KMS-11 (cell line): Measurements from ENCODE around the gene KIF26B.

Source experiments
- H2AFZ ChIP-seq: fragments of 200-600 bp; sonication (generic); 2 replicates; pipeline ENCODE4 v1.6.1; 2016; ENCODE audit warnings: antibody characterized with exemption, mixed run types, low read depth
- H3K27ac ChIP-seq: fragments of 200-600 bp; sonication (generic); 2 replicates; pipeline ENCODE4 v1.6.1; 2016; ENCODE audit warnings: mild to moderate bottlenecking, mixed run types
- H3K27me3 ChIP-seq: fragments of 200-600 bp; sonication (generic); 2 replicates; pipeline ENCODE4 v1.6.1; 2017; ENCODE audit warnings: mild to moderate bottlenecking, low read depth, mixed run types, moderate library complexity; ENCODE audit not compliant: insufficient read depth
- H3K36me3 ChIP-seq: fragments of 200-600 bp; sonication (generic); 2 replicates; pipeline ENCODE4 v1.6.1; 2017; ENCODE audit warnings: mild to moderate bottlenecking, mixed run types; ENCODE audit not compliant: insufficient read depth
- H3K4me1 ChIP-seq: fragments of 200-600 bp; sonication (generic); 2 replicates; pipeline ENCODE4 v1.6.1; 2016; ENCODE audit warnings: mild to moderate bottlenecking, low read depth, mixed run types; ENCODE audit not compliant: poor library complexity, severe bottlenecking
- H3K4me2 ChIP-seq: fragments of 200-600 bp; sonication (generic); 2 replicates; pipeline ENCODE4 v1.7.0; 2016; ENCODE audit warnings: mild to moderate bottlenecking, mixed run types
- H3K4me3 ChIP-seq: fragments of 200-600 bp; sonication (generic); IDR thresholded peaks from 2 replicates; pipeline ENCODE4 v1.6.1; 2017; ENCODE audit warnings: low read depth, low read length, mixed read lengths; ENCODE audit not compliant: insufficient read depth
- H3K79me2 ChIP-seq: fragments of 200-600 bp; sonication (generic); 2 replicates; pipeline ENCODE4 v1.6.1; 2016; ENCODE audit warnings: low read depth, mixed run types; ENCODE audit not compliant: insufficient read depth
- H3K9ac ChIP-seq: fragments of 200-600 bp; sonication (generic); 2 replicates; pipeline ENCODE4 v1.6.1; 2016; ENCODE audit warnings: mild to moderate bottlenecking, mixed run types
- H4K20me1 ChIP-seq: fragments of 200-600 bp; sonication (generic); 2 replicates; pipeline ENCODE4 v1.6.1; 2016; ENCODE audit warnings: mild to moderate bottlenecking, mixed run types; ENCODE audit not compliant: insufficient read depth
- TF ChIP-seq, protein P1 (sequence below): fragments of 200-600 bp; sonication (generic); conservative IDR thresholded peaks from 2 replicates; pipeline ENCODE4 v1.6.1; 2017; ENCODE audit warnings: low read depth, mild to moderate bottlenecking, antibody characterized with exemption, low read length, moderate library complexity, mixed read lengths

Gene KIF26B

DNA sequence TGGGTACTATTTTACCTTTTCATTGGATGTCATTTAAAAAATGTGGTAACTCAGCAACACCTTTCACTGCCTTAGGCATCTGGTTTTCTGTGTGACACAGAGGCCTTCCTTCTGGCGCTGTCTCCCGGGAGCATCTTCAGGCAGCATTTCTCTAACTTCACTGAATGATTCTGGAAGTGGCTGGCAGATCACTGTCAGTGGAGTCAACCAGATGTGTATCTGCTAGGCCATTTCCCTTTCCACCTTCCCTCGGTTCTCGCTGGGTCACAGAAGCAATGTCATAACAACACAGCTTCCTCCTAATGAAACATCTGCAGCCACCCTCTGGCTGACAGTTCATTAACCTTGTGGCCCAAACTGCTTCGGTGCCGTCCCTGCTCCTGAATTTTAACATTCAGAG, 137.8 kb downstream of the KIF26B start:
- H2AFZ ChIP-seq, result no peak overlapping the region
- TF ChIP-seq, protein P1, sequence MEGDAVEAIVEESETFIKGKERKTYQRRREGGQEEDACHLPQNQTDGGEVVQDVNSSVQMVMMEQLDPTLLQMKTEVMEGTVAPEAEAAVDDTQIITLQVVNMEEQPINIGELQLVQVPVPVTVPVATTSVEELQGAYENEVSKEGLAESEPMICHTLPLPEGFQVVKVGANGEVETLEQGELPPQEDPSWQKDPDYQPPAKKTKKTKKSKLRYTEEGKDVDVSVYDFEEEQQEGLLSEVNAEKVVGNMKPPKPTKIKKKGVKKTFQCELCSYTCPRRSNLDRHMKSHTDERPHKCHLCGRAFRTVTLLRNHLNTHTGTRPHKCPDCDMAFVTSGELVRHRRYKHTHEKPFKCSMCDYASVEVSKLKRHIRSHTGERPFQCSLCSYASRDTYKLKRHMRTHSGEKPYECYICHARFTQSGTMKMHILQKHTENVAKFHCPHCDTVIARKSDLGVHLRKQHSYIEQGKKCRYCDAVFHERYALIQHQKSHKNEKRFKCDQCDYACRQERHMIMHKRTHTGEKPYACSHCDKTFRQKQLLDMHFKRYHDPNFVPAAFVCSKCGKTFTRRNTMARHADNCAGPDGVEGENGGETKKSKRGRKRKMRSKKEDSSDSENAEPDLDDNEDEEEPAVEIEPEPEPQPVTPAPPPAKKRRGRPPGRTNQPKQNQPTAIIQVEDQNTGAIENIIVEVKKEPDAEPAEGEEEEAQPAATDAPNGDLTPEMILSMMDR, result no peak
- no peaks in the 10 kb centered on the region for H3K27me3 ChIP-seq
- no peaks in the 10 kb centered on the region for H3K36me3 ChIP-seq
- no peak overlapping the region for H3K4me2 ChIP-seq
- H3K4me1 ChIP-seq, result no peaks in the 10 kb centered on the region
- H3K9ac ChIP-seq, result no peak overlapping the region
- H3K4me3 ChIP-seq, result no peak overlapping the region
- H3K79me2 ChIP-seq, result no peaks in the 10 kb centered on the region
- no peak overlapping the region for H3K27ac ChIP-seq
- H4K20me1 ChIP-seq, result no peaks in the 10 kb centered on the region

DNA sequence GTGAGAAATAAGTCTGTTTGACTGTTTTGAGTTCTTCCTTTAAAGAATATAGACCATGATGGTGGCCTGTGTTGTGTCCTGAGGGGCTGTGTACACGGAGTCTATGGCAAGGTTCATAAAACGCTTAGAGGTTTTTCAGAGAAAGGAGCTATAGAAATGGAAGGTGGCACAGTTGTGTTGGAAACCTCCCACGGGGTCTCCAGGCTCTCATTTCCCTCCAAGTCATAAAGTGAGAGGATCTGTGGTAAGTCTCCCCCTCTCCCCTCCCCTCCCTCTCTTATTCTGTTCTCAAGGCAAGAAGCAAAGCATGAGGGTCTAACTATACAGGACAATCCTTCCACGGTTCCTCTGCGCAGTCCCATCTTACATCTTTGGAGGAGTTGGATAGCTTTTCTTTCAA, 139.2 kb downstream of the KIF26B start:
- Histone ChIP-seq H3K79me2 (no peaks in the 10 kb centered on the region), H4K20me1 (no peaks in the 10 kb centered on the region), H3K4me2 (no peak overlapping the region), H2AFZ (no peak overlapping the region), H3K27ac (no peak overlapping the region), H3K4me3 (no peak overlapping the region), H3K36me3 (no peaks in the 10 kb centered on the region), H3K27me3 (no peaks in the 10 kb centered on the region), H3K9ac (no peak overlapping the region), H3K4me1 (no peaks in the 10 kb centered on the region)
- TF ChIP-seq, protein P1, result no peak

DNA sequence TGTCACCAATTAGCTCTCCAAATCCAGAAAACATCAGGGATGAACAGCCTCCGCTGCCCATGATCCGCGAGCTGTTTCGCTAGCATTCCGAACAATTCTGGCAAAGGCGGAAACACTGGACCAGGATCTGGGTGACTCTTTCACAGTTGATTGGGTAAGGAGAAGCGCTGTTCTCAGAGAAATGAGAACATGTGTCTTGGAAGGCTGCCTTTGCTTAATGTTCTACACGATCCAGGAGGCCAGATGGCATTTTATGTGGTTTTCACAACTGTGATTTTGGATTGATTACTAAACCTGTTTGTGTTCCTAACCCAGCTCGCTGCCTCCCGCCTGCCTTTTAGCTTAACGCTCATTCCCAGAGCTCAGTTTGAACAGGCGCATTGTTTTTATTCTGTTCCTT, 144.0 kb downstream of the KIF26B start:
- Histone ChIP-seq H3K27me3 (no peaks in the 10 kb centered on the region), H3K36me3 (no peaks in the 10 kb centered on the region), H3K4me1 (no peaks in the 10 kb centered on the region), H3K79me2 (no peaks in the 10 kb centered on the region), H3K4me2 (no peak overlapping the region), H2AFZ (no peak overlapping the region), H4K20me1 (no peaks in the 10 kb centered on the region), H3K27ac (no peak overlapping the region), H3K9ac (no peak overlapping the region), H3K4me3 (no peak overlapping the region)
- TF ChIP-seq, protein P1, result no peak

DNA sequence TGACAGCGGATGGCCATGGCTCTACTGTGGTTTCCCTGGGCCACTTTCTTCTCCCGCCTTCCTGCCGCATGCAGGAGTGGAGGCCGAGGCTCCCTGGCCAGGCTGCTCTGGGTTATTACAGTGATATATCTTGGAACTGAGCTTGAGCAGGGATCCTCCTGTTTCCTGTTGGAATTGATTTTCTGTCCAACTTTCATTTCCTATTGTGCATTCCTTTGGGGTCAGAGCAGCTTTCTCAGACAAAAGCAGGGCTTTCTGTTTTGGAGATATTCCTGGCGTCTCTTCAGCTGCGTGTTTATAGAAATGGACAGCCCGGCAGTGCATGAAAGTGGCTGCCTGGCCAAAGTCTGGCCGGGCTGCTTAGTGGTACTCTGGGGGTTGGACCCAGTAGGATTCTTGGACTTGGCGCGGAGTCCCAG, 146.4 kb downstream of the KIF26B start:
- no peaks in the 10 kb centered on the region for H3K4me1 ChIP-seq
- H3K27me3 ChIP-seq, result no peaks in the 10 kb centered on the region
- TF ChIP-seq, protein P1, result no peak

More for the DNA sequence above, 146.4 kb downstream of the KIF26B start:
- H2AFZ ChIP-seq, result no peak overlapping the region
- no peak overlapping the region for H3K27ac ChIP-seq
- no peaks in the 10 kb centered on the region for H4K20me1 ChIP-seq
- H3K9ac ChIP-seq, result no peak overlapping the region
- H3K36me3 ChIP-seq, result no peaks in the 10 kb centered on the region
- H3K79me2 ChIP-seq, result no peaks in the 10 kb centered on the region
- no peak overlapping the region for H3K4me2 ChIP-seq
- no peak overlapping the region for H3K4me3 ChIP-seq
